Measurements from ENCODE around the gene VAT1L. TPM values are rescaled to one million over a fixed set of nuclear protein-coding genes. Genes with fewer than 3 reads are reported as not detected.

VAT1L gene, protein sequence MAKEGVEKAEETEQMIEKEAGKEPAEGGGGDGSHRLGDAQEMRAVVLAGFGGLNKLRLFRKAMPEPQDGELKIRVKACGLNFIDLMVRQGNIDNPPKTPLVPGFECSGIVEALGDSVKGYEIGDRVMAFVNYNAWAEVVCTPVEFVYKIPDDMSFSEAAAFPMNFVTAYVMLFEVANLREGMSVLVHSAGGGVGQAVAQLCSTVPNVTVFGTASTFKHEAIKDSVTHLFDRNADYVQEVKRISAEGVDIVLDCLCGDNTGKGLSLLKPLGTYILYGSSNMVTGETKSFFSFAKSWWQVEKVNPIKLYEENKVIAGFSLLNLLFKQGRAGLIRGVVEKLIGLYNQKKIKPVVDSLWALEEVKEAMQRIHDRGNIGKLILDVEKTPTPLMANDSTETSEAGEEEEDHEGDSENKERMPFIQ
- total RNA-seq, result not detected in 2 replicates

DNA sequence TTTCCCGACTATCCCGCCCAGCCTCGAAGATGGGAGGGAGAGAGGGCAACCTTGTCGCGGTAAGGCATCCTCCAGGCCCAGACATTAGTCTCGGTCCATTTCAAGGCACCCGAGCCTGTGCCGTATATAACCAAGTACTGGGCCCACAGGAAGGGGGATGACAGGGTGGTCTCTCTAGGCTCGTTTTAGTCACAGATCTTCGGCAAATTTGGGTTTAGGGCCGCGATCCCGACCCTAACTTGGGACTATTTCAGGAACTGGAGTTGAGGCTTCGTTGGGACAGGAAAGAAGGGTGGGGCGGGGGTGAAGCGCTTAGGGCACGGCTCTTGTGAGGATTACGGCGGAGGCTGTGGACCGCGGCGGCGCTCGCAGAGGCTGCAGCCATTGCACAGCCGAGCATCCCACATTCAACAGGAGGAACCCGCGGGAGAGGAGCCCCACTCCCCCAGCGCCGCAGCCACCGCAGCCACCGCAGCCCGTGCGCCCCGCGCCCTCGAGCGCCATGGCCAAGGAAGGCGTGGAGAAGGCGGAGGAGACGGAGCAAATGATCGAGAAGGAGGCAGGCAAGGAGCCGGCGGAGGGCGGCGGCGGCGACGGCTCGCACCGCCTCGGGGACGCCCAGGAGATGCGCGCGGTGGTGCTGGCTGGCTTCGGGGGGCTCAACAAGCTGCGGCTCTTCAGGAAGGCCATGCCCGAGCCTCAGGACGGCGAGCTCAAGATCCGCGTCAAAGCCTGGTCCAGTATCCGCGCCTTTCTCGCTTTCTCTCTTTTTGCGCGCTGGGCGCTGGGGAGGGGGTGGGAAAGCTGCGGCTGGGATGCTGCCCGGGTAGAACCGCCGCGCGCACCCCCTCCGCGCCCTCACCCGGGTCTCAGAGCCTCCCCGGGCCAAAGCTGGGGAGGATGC is at the start of gene VAT1L:
Gene VAT1L (plus strand): TSS at position 384 of the 904 bp plus-strand sequence. CDS start 119 bp downstream, at position 503.
- Histone ChIP-seq H3K4me3 (ENCODE audit: low read depth, low read length) (peak within 1 kb of the TSS; percentile 4), H3K36me3 (ENCODE audit: control insufficient read depth, insufficient read depth, low read length) (no peaks in the 10 kb centered on the region), H3K27me3 (ENCODE audit: control insufficient read depth, insufficient read depth, low read length) (peaks cover 24% of the 10 kb centered on the region)
- FAIRE-seq, result no peak
- TF ChIP-seq, protein P1, sequence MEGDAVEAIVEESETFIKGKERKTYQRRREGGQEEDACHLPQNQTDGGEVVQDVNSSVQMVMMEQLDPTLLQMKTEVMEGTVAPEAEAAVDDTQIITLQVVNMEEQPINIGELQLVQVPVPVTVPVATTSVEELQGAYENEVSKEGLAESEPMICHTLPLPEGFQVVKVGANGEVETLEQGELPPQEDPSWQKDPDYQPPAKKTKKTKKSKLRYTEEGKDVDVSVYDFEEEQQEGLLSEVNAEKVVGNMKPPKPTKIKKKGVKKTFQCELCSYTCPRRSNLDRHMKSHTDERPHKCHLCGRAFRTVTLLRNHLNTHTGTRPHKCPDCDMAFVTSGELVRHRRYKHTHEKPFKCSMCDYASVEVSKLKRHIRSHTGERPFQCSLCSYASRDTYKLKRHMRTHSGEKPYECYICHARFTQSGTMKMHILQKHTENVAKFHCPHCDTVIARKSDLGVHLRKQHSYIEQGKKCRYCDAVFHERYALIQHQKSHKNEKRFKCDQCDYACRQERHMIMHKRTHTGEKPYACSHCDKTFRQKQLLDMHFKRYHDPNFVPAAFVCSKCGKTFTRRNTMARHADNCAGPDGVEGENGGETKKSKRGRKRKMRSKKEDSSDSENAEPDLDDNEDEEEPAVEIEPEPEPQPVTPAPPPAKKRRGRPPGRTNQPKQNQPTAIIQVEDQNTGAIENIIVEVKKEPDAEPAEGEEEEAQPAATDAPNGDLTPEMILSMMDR (IDR thresholded peaks at IDR 0.05; ENCODE audit: insufficient read depth, low read length, severe bottlenecking), result no peak
- DNase-seq (ENCODE audit: low read depth), result peak; percentile 5

DNA sequence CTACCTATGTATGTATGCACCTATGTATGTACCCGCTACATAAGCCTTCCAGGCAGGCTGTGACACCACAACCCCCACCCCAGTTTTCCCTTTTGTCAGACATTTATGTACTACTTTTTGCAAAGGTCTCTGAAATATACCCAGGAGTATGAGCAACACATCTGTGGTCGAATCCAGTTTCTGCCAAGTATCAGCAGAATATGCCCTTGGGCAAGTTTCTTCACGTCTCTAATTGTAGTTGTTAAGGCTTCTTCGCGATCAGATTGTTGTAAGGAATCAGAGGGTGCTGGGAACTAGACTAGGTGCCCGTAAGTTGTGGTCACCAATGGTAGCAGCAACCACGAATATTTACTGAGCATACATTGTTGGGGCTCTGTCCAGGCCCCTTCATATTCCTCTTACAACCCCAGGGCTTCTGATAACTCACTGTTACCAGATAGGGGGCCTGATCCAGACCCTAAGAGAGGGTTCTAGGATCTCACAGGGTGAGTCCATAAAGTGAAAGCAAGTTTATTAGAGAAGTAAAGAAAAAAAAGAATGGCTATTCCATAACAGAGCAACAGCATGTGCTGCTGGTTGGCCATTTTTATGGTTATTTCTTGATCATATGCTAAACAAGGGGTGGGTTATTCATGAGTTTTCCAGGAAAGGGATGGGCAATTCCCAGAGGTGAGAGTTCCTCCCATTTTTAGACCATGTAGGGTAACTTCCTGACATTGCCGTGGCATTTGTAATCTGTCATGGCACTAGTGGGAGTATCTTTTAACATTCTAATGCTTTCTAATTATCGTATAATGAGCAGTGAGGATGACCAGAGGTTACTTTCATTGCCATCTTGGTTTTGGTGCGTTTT is 49.4 kb upstream of the VAT1L start:
- Histone ChIP-seq H3K4me3 (ENCODE audit: low read depth, low read length) (no peak overlapping the region), H3K36me3 (ENCODE audit: control insufficient read depth, insufficient read depth, low read length) (no peaks in the 10 kb centered on the region), H3K27me3 (ENCODE audit: control insufficient read depth, insufficient read depth, low read length) (no peaks in the 10 kb centered on the region)
- DNase-seq (ENCODE audit: low read depth) (peak; percentile 93), FAIRE-seq (no peak)
- TF ChIP-seq, protein P1 (IDR thresholded peaks at IDR 0.05; ENCODE audit: insufficient read depth, low read length, severe bottlenecking), result no peak

DNA sequence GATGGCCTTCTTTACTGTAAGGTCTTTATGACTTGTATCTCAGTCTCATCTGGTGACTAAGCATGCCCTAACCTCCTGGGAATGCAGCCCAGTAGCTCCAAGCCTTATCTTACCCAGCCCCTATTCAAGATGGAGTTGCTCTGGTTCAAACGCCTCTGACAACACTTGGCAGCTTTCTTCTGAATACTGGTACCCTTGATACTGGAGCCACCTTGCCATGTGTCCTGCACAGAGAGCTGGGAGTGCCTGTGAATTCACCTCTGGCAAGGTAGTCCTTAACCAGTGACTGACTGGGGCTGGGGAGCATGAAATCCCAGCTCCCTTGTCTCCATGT is 48.8 kb upstream of the VAT1L start:
- Histone ChIP-seq H3K36me3 (ENCODE audit: control insufficient read depth, insufficient read depth, low read length) (no peaks in the 10 kb centered on the region), H3K4me3 (ENCODE audit: low read depth, low read length) (no peak overlapping the region), H3K27me3 (ENCODE audit: control insufficient read depth, insufficient read depth, low read length) (no peaks in the 10 kb centered on the region)
- no peak for FAIRE-seq
- TF ChIP-seq, protein P1 (IDR thresholded peaks at IDR 0.05; ENCODE audit: insufficient read depth, low read length, severe bottlenecking), result no peak
- DNase-seq (ENCODE audit: low read depth), result peak; percentile 58

DNA sequence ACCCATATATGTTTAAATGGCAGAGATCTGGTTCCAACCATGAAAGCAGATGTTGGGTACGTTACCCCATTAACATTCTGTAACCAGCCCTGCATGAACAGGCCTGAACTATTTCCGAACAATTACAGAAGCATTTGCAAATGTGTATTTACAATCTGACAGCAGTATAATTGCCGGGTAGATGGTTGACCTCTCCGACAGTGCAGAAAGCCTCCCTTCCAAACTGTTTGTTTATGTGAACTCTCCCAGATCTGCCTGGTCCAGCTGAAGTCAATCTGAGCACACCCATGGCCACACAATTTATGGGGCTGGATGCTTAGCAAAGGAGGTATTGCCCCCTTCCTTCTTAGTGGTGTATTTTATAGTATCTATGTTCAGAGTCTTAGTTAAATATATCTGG is 44.2 kb upstream of the VAT1L start:
- Histone ChIP-seq H3K27me3 (ENCODE audit: control insufficient read depth, insufficient read depth, low read length) (no peaks in the 10 kb centered on the region), H3K4me3 (ENCODE audit: low read depth, low read length) (no peak overlapping the region), H3K36me3 (ENCODE audit: control insufficient read depth, insufficient read depth, low read length) (no peaks in the 10 kb centered on the region)
- DNase-seq (ENCODE audit: low read depth), result no peak
- TF ChIP-seq, protein P1 (IDR thresholded peaks at IDR 0.05; ENCODE audit: insufficient read depth, low read length, severe bottlenecking), result no peak
- no peak for FAIRE-seq

DNA sequence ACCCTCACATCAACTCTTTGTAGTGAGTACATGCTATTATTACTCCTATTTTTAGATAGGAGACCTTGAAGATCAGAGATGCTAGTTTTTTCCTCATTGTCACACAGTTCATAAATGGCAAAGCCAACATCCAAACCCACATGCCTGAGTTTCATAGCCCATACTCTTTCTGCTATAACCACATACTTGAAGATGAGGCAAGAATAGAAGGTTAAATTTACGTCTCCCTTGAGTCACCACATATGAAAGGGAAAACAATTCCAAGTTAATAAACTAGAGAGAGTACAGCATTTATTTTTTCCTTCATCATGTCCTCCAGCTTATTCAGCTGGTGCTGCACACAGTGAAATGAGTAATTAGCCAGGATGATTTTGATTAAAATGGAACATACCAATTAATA is 42.4 kb upstream of the VAT1L start:
- Histone ChIP-seq H3K27me3 (ENCODE audit: control insufficient read depth, insufficient read depth, low read length) (no peaks in the 10 kb centered on the region), H3K36me3 (ENCODE audit: control insufficient read depth, insufficient read depth, low read length) (no peaks in the 10 kb centered on the region), H3K4me3 (ENCODE audit: low read depth, low read length) (no peak overlapping the region)
- no peak for DNase-seq (ENCODE audit: low read depth)
- FAIRE-seq, result no peak
- TF ChIP-seq, protein P1 (IDR thresholded peaks at IDR 0.05; ENCODE audit: insufficient read depth, low read length, severe bottlenecking), result no peak
